HepG2 (cell line): Measurements from ENCODE around the gene MYO16. TPM values are rescaled to one million over a fixed set of nuclear protein-coding genes. Genes with fewer than 3 reads are reported as not detected.

Experiments
- ATAC-seq: fragments of 200-7000 bp; cut with Tn5 transposase; 3 replicates; pipeline ENCODE4 v1.9.1; 2020; ENCODE audit warnings: mild to moderate bottlenecking, moderate library complexity
- BruUV-seq: library from RNA; stranded (reverse); fragments of 400-500 nt; replicated peaks from 2 replicates; lab custom pipeline; 2021; lab: Mats Ljungman, UMichigan
- CTCF ChIA-PET: fragments of 300-600 bp; formaldehyde crosslinking; extraction: SDS; loops from one replicate; lab custom pipeline; 2021; ENCODE audit warnings: low total read pairs, inconsistent platforms, low intra/inter-chr PET ratio; lab: Yijun Ruan, JAX
- POLR2A ChIA-PET: fragments of 350-600 bp; sonication (Branson Sonifier 250); formaldehyde crosslinking; loops from one replicate; lab custom pipeline; 2020; ENCODE audit warnings: antibody characterized with exemption, inconsistent platforms; lab: Yijun Ruan, JAX
- DNase-seq: peaks from one replicate; pipeline ENCODE4 v3.0.0-alpha.2; 2015; ENCODE audit warnings: low spot score
- FAIRE-seq: peaks from 3 replicates; lab custom pipeline; 2011; peaks lifted over from hg19 to GRCh38; lab: Jason Lieb, UNC
- H2AFZ ChIP-seq: one replicate; pipeline ENCODE4 v1.6.1; 2011; ENCODE audit warnings: low read length, inconsistent platforms
- H3K27ac ChIP-seq: fragments of 300-600 bp; 3 replicates; pipeline ENCODE4 v1.8.0; 2011; ENCODE audit warnings: mixed run types, mild to moderate bottlenecking, mixed read lengths, low read length, inconsistent platforms; ENCODE audit not compliant: insufficient read depth; ENCODE audit errors: extremely low read length
- H3K27me3 ChIP-seq, 2 experiments: fragments of 200-600 bp in 1 of 2; 2 replicates in 1 of 2; 3 replicates in 1 of 2; pipeline versions ENCODE4 v1.6.0 to v1.8.0; 2011; ENCODE audit warnings: low read length in 2 of 2, mild to moderate bottlenecking in 2 of 2, moderate library complexity in 2 of 2, inconsistent platforms in 1 of 2; ENCODE audit not compliant: insufficient read depth in 2 of 2, control insufficient read depth in 1 of 2
- H3K36me3 ChIP-seq, 2 experiments: fragments of 200-600 bp in 1 of 2; replicated peaks in 1 of 2; 2 replicates in 1 of 2; 3 replicates in 1 of 2; pipeline versions ENCODE4 v1.5.1 to v1.8.0; 2011; ENCODE audit warnings: low read length in 2 of 2, inconsistent platforms in 1 of 2; ENCODE audit not compliant: insufficient read depth in 2 of 2, control insufficient read depth in 1 of 2
- H3K4me1 ChIP-seq: 2 replicates; pipeline ENCODE4 v1.5.1; 2012; ENCODE audit warnings: low read length, inconsistent platforms; ENCODE audit not compliant: insufficient read depth
- H3K4me2 ChIP-seq: 2 replicates; pipeline ENCODE4 v1.6.0; 2011; ENCODE audit warnings: low read depth, low read length, inconsistent platforms
- H3K4me3 ChIP-seq, 3 experiments: fragments of 200-600 bp in 1 of 3; sonication (generic), shearing (Covaris generic) in 1 of 3; replicated peaks in 1 of 3; 2 replicates each; pipeline ENCODE4 v1.5.1; 2011 to 2016; ENCODE audit warnings: low read length in 3 of 3, inconsistent platforms in 2 of 3, low read depth in 2 of 3, mild to moderate bottlenecking in 2 of 3, control low read depth in 1 of 3, mixed read lengths in 1 of 3; ENCODE audit not compliant: insufficient read depth in 1 of 3
- H3K79me2 ChIP-seq: one replicate; pipeline ENCODE4 v1.6.1; 2011; ENCODE audit warnings: low read length, inconsistent platforms; ENCODE audit not compliant: insufficient read depth
- H3K9ac ChIP-seq: 2 replicates; pipeline ENCODE4 v1.6.0; 2011; ENCODE audit warnings: mild to moderate bottlenecking, low read depth, low read length, inconsistent platforms; ENCODE audit not compliant: insufficient read depth
- H3K9me3 ChIP-seq: 2 replicates; pipeline ENCODE4 v1.5.1; 2012; ENCODE audit warnings: mild to moderate bottlenecking, low read length
- H4K20me1 ChIP-seq: 2 replicates; pipeline ENCODE4 v1.6.0; 2011; ENCODE audit warnings: inconsistent platforms, mild to moderate bottlenecking, low read length, moderate library complexity; ENCODE audit not compliant: insufficient read depth
- CREM ChIP-seq, 2 experiments: sonication (generic) in 1 of 2; formaldehyde crosslinking in 1 of 2; IDR thresholded peaks; 2 replicates each; pipeline versions ENCODE4 v1.4.0 to v1.6.1; 2016 to 2020; ENCODE audit warnings: antibody characterized with exemption in 1 of 2, mild to moderate bottlenecking in 1 of 2, missing genetic modification reagents in 1 of 2
- ELF4 ChIP-seq: sonication (generic); formaldehyde crosslinking; IDR thresholded peaks from 2 replicates; pipeline ENCODE4 v1.5.0; 2020; ENCODE audit warnings: missing genetic modification reagents, mild to moderate bottlenecking, moderate library complexity, borderline replicate concordance
- NCOR1 ChIP-seq: fragments of 200-600 bp; sonication (generic); IDR thresholded peaks from 2 replicates; pipeline ENCODE4 v1.7.0; 2017; ENCODE audit warnings: antibody characterized with exemption, low read length, borderline replicate concordance
- POLR2AphosphoS5 ChIP-seq: IDR thresholded peaks from 2 replicates; pipeline ENCODE4 v1.6.1; 2012; ENCODE audit warnings: low read depth, low read length
- PPARG ChIP-seq: conservative IDR thresholded peaks from 2 replicates; pipeline ENCODE4 v1.6.1; 2016; ENCODE audit warnings: missing biosample characterization, missing genetic modification reagents
- SCMH1 ChIP-seq: sonication (generic); formaldehyde crosslinking; IDR thresholded peaks from 2 replicates; pipeline ENCODE4 v1.9.0; 2021; ENCODE audit warnings: missing genetic modification reagents, mild to moderate bottlenecking, borderline replicate concordance
- ZNF468 ChIP-seq: sonication (generic); formaldehyde crosslinking; IDR thresholded peaks from 2 replicates; pipeline ENCODE4 v1.8.0; 2022; ENCODE audit warnings: mild to moderate bottlenecking, moderate library complexity, missing genetic modification reagents
- ZNF614 ChIP-seq: IDR thresholded peaks from 2 replicates; pipeline ENCODE4 v1.6.1; 2018; ENCODE audit warnings: missing biosample characterization, missing genetic modification reagents, inconsistent platforms, borderline replicate concordance
- ZNF713 ChIP-seq: sonication (generic); formaldehyde crosslinking; IDR thresholded peaks from 2 replicates; pipeline ENCODE4 v1.4.0; 2020; ENCODE audit warnings: mild to moderate bottlenecking, missing genetic modification reagents
- ZNF773 ChIP-seq: sonication (generic); formaldehyde crosslinking; IDR thresholded peaks from 2 replicates; pipeline ENCODE4 v1.4.0; 2020; ENCODE audit warnings: missing genetic modification reagents, borderline replicate concordance
- ZNF776 ChIP-seq: sonication (generic); formaldehyde crosslinking; IDR thresholded peaks from 2 replicates; pipeline ENCODE4 v1.4.0; 2020; ENCODE audit warnings: mild to moderate bottlenecking, missing genetic modification reagents
- WGBS: methylation state at CpG from one replicate; pipeline ENCODE4 v1.1.6; 2017; ENCODE audit warnings: low lambda C conversion rate; 5-methylcytosine and 5-hydroxymethylcytosine counted together
- in situ Hi-C: cut with HindIII; loops from 2 replicates; pipeline ENCODE4 v1.10.0; 2017; ENCODE audit warnings: low pct_unique_long_range_greater_than_20kb; ENCODE audit not compliant: extremely low pct_ligation_motif_present
- intact Hi-C: fragments of 100-400 bp; cut with micrococcal nuclease; formaldehyde crosslinking; loops from one replicate; pipeline ENCODE4 v1.10.0; 2022; ENCODE audit not compliant: unreplicated experiment
- polyA plus RNA-seq, 8 experiments: library from polyadenylated mRNA; depleted of rRNA in 3 of 8; stranded (reverse) in 7 of 8; unstranded in 1 of 8; fragments of >200 nt; fragmentation: Illumina TruSeq in 4 of 8; extraction: Trizol in 4 of 8; gene quantifications; 2 replicates each; pipeline versions ENCODE4 v1.2.1 to v1.2.3, GENCODE V29; 2011 to 2016; ENCODE audit warnings: low read depth in 4 of 8, missing spikeins in 1 of 8, mixed read lengths in 1 of 8; ENCODE audit not compliant: insufficient read depth in 1 of 8
- total RNA-seq, 5 experiments: library from RNA; depleted of rRNA; stranded (reverse); fragments of >200 nt; fragmentation: Illumina TruSeq; extraction: Trizol; gene quantifications; 2 replicates each; pipeline ENCODE4 v1.2.3, GENCODE V29; 2016; ENCODE audit warnings: low read depth in 1 of 5
- TF ChIP-seq, protein P1 (sequence below): sonication (generic); formaldehyde crosslinking; IDR thresholded peaks from 2 replicates; pipeline ENCODE4 v1.9.0; 2021; ENCODE audit warnings: missing genetic modification reagents, borderline replicate concordance
- TF ChIP-seq, protein P2 (sequence below): sonication (generic); formaldehyde crosslinking; IDR thresholded peaks from 2 replicates; pipeline ENCODE4 v1.8.1; 2022; ENCODE audit warnings: mild to moderate bottlenecking, missing genetic modification reagents
- TF ChIP-seq, protein P3 (sequence below): sonication (generic); formaldehyde crosslinking; IDR thresholded peaks from 2 replicates; pipeline ENCODE4 v1.4.0; 2020; ENCODE audit warnings: mild to moderate bottlenecking, missing genetic modification reagents

MYO16 gene
- total and polyA plus RNA-seq, 2 of the 13 experiments (the other 11 are each of a cell fraction or from before 2014, with no cell fraction given), result not detected

DNA sequence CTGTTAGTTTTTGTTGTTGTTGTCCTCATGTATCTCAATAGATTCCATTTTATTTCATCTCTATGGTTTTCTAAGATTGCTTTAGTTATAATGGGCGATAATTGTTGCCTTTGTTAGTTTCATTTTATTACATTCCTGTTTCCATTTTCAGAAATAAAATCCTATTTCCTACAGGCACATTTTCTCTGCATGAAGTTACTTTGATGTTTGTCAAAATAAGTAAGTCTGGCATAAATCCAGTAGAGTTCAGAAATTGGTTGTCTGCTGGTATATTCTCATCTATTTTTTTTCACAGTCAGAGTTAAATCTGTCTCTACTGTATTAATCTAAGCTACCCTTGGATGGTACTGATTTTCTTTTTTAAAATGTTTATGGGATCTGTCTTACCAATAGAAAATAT, 204.1 kb downstream of the MYO16 start (continued):
- TF ChIP-seq, protein P1, sequence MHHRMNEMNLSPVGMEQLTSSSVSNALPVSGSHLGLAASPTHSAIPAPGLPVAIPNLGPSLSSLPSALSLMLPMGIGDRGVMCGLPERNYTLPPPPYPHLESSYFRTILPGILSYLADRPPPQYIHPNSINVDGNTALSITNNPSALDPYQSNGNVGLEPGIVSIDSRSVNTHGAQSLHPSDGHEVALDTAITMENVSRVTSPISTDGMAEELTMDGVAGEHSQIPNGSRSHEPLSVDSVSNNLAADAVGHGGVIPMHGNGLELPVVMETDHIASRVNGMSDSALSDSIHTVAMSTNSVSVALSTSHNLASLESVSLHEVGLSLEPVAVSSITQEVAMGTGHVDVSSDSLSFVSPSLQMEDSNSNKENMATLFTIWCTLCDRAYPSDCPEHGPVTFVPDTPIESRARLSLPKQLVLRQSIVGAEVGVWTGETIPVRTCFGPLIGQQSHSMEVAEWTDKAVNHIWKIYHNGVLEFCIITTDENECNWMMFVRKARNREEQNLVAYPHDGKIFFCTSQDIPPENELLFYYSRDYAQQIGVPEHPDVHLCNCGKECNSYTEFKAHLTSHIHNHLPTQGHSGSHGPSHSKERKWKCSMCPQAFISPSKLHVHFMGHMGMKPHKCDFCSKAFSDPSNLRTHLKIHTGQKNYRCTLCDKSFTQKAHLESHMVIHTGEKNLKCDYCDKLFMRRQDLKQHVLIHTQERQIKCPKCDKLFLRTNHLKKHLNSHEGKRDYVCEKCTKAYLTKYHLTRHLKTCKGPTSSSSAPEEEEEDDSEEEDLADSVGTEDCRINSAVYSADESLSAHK (CRISPR knock-in tag), result no peak
- no peak for TF ChIP-seq POLR2AphosphoS5

DNA sequence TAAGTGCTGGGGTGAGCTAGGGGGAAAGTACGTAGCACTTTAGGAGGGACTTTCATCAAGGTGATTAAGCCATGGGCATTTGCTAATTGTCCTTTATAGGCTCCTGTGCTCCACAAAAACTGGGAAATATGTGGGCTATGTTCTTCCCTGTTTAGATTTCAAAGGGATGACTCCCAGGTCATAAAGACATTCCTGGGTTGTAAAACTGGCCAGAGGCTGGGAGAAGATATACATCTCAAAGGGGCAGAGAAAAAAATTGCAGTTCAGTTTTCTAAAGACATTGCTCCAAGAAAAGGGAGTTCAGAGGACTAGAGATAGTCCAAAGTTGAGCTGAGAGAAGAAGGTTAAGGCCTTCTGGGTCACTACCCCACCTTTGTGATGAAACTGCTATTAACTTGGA, 204.8 kb downstream of the MYO16 start:
- Histone ChIP-seq H3K4me1 (no peaks in the 10 kb centered on the region), H3K4me2 (no peak overlapping the region), H3K79me2 (no peaks in the 10 kb centered on the region), H3K27ac (no peak overlapping the region), H3K27me3 (no peaks in the 10 kb centered on the region)
- BruUV-seq, result no TSS peak
- ATAC-seq, result no peak
- in situ Hi-C loops, result no loop called here
- TF ChIP-seq NCOR1 (no peak), PPARG (CRISPR knock-in tag) (no peak), ELF4 (no peak), ZNF468 (CRISPR knock-in tag) (no peak), ZNF614 (CRISPR knock-in tag) (no peak), ZNF773 (CRISPR knock-in tag) (no peak), CREM (IDR thresholded peaks at IDR 0.05) (no peak), CREM (CRISPR knock-in tag; IDR thresholded peaks at IDR 0.05) (no peak), SCMH1 (CRISPR knock-in tag) (no peak), ZNF776 (CRISPR knock-in tag) (no peak), ZNF713 (CRISPR knock-in tag) (no peak)
- TF ChIP-seq, protein P2, sequence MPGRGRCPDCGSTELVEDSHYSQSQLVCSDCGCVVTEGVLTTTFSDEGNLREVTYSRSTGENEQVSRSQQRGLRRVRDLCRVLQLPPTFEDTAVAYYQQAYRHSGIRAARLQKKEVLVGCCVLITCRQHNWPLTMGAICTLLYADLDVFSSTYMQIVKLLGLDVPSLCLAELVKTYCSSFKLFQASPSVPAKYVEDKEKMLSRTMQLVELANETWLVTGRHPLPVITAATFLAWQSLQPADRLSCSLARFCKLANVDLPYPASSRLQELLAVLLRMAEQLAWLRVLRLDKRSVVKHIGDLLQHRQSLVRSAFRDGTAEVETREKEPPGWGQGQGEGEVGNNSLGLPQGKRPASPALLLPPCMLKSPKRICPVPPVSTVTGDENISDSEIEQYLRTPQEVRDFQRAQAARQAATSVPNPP (CRISPR knock-in tag), result no peak
- TF ChIP-seq, protein P3, sequence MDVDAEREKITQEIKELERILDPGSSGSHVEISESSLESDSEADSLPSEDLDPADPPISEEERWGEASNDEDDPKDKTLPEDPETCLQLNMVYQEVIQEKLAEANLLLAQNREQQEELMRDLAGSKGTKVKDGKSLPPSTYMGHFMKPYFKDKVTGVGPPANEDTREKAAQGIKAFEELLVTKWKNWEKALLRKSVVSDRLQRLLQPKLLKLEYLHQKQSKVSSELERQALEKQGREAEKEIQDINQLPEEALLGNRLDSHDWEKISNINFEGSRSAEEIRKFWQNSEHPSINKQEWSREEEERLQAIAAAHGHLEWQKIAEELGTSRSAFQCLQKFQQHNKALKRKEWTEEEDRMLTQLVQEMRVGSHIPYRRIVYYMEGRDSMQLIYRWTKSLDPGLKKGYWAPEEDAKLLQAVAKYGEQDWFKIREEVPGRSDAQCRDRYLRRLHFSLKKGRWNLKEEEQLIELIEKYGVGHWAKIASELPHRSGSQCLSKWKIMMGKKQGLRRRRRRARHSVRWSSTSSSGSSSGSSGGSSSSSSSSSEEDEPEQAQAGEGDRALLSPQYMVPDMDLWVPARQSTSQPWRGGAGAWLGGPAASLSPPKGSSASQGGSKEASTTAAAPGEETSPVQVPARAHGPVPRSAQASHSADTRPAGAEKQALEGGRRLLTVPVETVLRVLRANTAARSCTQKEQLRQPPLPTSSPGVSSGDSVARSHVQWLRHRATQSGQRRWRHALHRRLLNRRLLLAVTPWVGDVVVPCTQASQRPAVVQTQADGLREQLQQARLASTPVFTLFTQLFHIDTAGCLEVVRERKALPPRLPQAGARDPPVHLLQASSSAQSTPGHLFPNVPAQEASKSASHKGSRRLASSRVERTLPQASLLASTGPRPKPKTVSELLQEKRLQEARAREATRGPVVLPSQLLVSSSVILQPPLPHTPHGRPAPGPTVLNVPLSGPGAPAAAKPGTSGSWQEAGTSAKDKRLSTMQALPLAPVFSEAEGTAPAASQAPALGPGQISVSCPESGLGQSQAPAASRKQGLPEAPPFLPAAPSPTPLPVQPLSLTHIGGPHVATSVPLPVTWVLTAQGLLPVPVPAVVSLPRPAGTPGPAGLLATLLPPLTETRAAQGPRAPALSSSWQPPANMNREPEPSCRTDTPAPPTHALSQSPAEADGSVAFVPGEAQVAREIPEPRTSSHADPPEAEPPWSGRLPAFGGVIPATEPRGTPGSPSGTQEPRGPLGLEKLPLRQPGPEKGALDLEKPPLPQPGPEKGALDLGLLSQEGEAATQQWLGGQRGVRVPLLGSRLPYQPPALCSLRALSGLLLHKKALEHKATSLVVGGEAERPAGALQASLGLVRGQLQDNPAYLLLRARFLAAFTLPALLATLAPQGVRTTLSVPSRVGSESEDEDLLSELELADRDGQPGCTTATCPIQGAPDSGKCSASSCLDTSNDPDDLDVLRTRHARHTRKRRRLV (CRISPR knock-in tag), result no peak
- TF ChIP-seq, all 625 proteins: peak for 0
- POLR2A ChIA-PET, result no interaction called here
- H2AFZ ChIP-seq, result no peak overlapping the region
- FAIRE-seq (no peak), DNase-seq (no peak)
- intact Hi-C loops, result loop anchor here (5.0 kb wide), 1 partner anchor 538 kb away; no protein-coding TSS in a partner anchor
- H4K20me1 ChIP-seq, result no peaks in the 10 kb centered on the region
- H3K4me3 ChIP-seq, result no peak overlapping the region
- CTCF ChIA-PET, result no interaction called here
- H3K9me3 ChIP-seq, result peaks cover 41% of the 10 kb centered on the region
- H3K9ac ChIP-seq, result no peak overlapping the region
- WGBS, result 27% methylated on average over 1 of the region's 1 CpG
- H3K36me3 ChIP-seq, result no peaks in the 10 kb centered on the region
